HepG2 (cell line): Measurements from ENCODE around the gene BRCA2. TPM values are rescaled to one million over a fixed set of nuclear protein-coding genes. Genes with fewer than 3 reads are reported as not detected.

Source experiments
- ATAC-seq: fragments of 200-7000 bp; cut with Tn5 transposase; 3 replicates; pipeline ENCODE4 v1.9.1; 2020; ENCODE audit warnings: mild to moderate bottlenecking, moderate library complexity
- BruUV-seq: library from RNA; stranded (reverse); fragments of 400-500 nt; replicated peaks from 2 replicates; lab custom pipeline; 2021; lab: Mats Ljungman, UMichigan
- CTCF ChIA-PET: fragments of 300-600 bp; formaldehyde crosslinking; extraction: SDS; loops from one replicate; lab custom pipeline; 2021; ENCODE audit warnings: low total read pairs, inconsistent platforms, low intra/inter-chr PET ratio; lab: Yijun Ruan, JAX
- POLR2A ChIA-PET: fragments of 350-600 bp; sonication (Branson Sonifier 250); formaldehyde crosslinking; loops from one replicate; lab custom pipeline; 2020; ENCODE audit warnings: antibody characterized with exemption, inconsistent platforms; lab: Yijun Ruan, JAX
- DNase-seq: peaks from one replicate; pipeline ENCODE4 v3.0.0-alpha.2; 2015; ENCODE audit warnings: low spot score
- FAIRE-seq: peaks from 3 replicates; lab custom pipeline; 2011; peaks lifted over from hg19 to GRCh38; lab: Jason Lieb, UNC
- H2AFZ ChIP-seq: one replicate; pipeline ENCODE4 v1.6.1; 2011; ENCODE audit warnings: low read length, inconsistent platforms
- H3K27ac ChIP-seq: fragments of 300-600 bp; 3 replicates; pipeline ENCODE4 v1.8.0; 2011; ENCODE audit warnings: mixed run types, mild to moderate bottlenecking, mixed read lengths, low read length, inconsistent platforms; ENCODE audit not compliant: insufficient read depth; ENCODE audit errors: extremely low read length
- H3K27me3 ChIP-seq, 2 experiments: fragments of 200-600 bp in 1 of 2; 2 replicates in 1 of 2; 3 replicates in 1 of 2; pipeline versions ENCODE4 v1.6.0 to v1.8.0; 2011; ENCODE audit warnings: low read length in 2 of 2, mild to moderate bottlenecking in 2 of 2, moderate library complexity in 2 of 2, inconsistent platforms in 1 of 2; ENCODE audit not compliant: insufficient read depth in 2 of 2, control insufficient read depth in 1 of 2
- H3K36me3 ChIP-seq, 2 experiments: fragments of 200-600 bp in 1 of 2; replicated peaks in 1 of 2; 2 replicates in 1 of 2; 3 replicates in 1 of 2; pipeline versions ENCODE4 v1.5.1 to v1.8.0; 2011; ENCODE audit warnings: low read length in 2 of 2, inconsistent platforms in 1 of 2; ENCODE audit not compliant: insufficient read depth in 2 of 2, control insufficient read depth in 1 of 2
- H3K4me1 ChIP-seq: 2 replicates; pipeline ENCODE4 v1.5.1; 2012; ENCODE audit warnings: low read length, inconsistent platforms; ENCODE audit not compliant: insufficient read depth
- H3K4me2 ChIP-seq: 2 replicates; pipeline ENCODE4 v1.6.0; 2011; ENCODE audit warnings: low read depth, low read length, inconsistent platforms
- H3K4me3 ChIP-seq, 3 experiments: fragments of 200-600 bp in 1 of 3; sonication (generic), shearing (Covaris generic) in 1 of 3; replicated peaks in 1 of 3; 2 replicates each; pipeline ENCODE4 v1.5.1; 2011 to 2016; ENCODE audit warnings: low read length in 3 of 3, inconsistent platforms in 2 of 3, low read depth in 2 of 3, mild to moderate bottlenecking in 2 of 3, control low read depth in 1 of 3, mixed read lengths in 1 of 3; ENCODE audit not compliant: insufficient read depth in 1 of 3
- H3K79me2 ChIP-seq: one replicate; pipeline ENCODE4 v1.6.1; 2011; ENCODE audit warnings: low read length, inconsistent platforms; ENCODE audit not compliant: insufficient read depth
- H3K9ac ChIP-seq: 2 replicates; pipeline ENCODE4 v1.6.0; 2011; ENCODE audit warnings: mild to moderate bottlenecking, low read depth, low read length, inconsistent platforms; ENCODE audit not compliant: insufficient read depth
- H3K9me3 ChIP-seq: 2 replicates; pipeline ENCODE4 v1.5.1; 2012; ENCODE audit warnings: mild to moderate bottlenecking, low read length
- H4K20me1 ChIP-seq: 2 replicates; pipeline ENCODE4 v1.6.0; 2011; ENCODE audit warnings: inconsistent platforms, mild to moderate bottlenecking, low read length, moderate library complexity; ENCODE audit not compliant: insufficient read depth
- NFE2L2 ChIP-seq: fragments of 150-350 bp; IDR thresholded peaks from 2 replicates; pipeline ENCODE4 v1.6.1; 2014; ENCODE audit warnings: low read length
- RFX1 ChIP-seq: fragments of 450-650 bp; IDR thresholded peaks from 2 replicates; pipeline ENCODE4 v1.6.1; 2017
- ZFP36 ChIP-seq: fragments of 150-350 bp; IDR thresholded peaks from 2 replicates; pipeline ENCODE4 v1.6.1; 2018; ENCODE audit warnings: borderline replicate concordance, low read length, low read depth; ENCODE audit not compliant: partially characterized antibody
- ZNF12 ChIP-seq: sonication (generic); formaldehyde crosslinking; IDR thresholded peaks from 2 replicates; pipeline ENCODE4 v1.5.0; 2020; ENCODE audit warnings: missing genetic modification reagents
- ZNF569 ChIP-seq: sonication (generic); formaldehyde crosslinking; IDR thresholded peaks from 2 replicates; pipeline ENCODE4 v1.5.0; 2020; ENCODE audit warnings: mild to moderate bottlenecking, missing genetic modification reagents, moderate library complexity, borderline replicate concordance
- WGBS: methylation state at CpG from one replicate; pipeline ENCODE4 v1.1.6; 2017; ENCODE audit warnings: low lambda C conversion rate; 5-methylcytosine and 5-hydroxymethylcytosine counted together
- in situ Hi-C: cut with HindIII; loops from 2 replicates; pipeline ENCODE4 v1.10.0; 2017; ENCODE audit warnings: low pct_unique_long_range_greater_than_20kb; ENCODE audit not compliant: extremely low pct_ligation_motif_present
- intact Hi-C: fragments of 100-400 bp; cut with micrococcal nuclease; formaldehyde crosslinking; loops from one replicate; pipeline ENCODE4 v1.10.0; 2022; ENCODE audit not compliant: unreplicated experiment
- polyA plus RNA-seq, 8 experiments: library from polyadenylated mRNA; depleted of rRNA in 3 of 8; stranded (reverse) in 7 of 8; unstranded in 1 of 8; fragments of >200 nt; fragmentation: Illumina TruSeq in 4 of 8; extraction: Trizol in 4 of 8; gene quantifications; 2 replicates each; pipeline versions ENCODE4 v1.2.1 to v1.2.3, GENCODE V29; 2011 to 2016; ENCODE audit warnings: low read depth in 4 of 8, missing spikeins in 1 of 8, mixed read lengths in 1 of 8; ENCODE audit not compliant: insufficient read depth in 1 of 8
- total RNA-seq, 5 experiments: library from RNA; depleted of rRNA; stranded (reverse); fragments of >200 nt; fragmentation: Illumina TruSeq; extraction: Trizol; gene quantifications; 2 replicates each; pipeline ENCODE4 v1.2.3, GENCODE V29; 2016; ENCODE audit warnings: low read depth in 1 of 5

The BRCA2 gene
- total and polyA plus RNA-seq, 2 of the 13 experiments (the other 11 are each of a cell fraction or from before 2014, with no cell fraction given), result 3.1 to 24.6 TPM

DNA sequence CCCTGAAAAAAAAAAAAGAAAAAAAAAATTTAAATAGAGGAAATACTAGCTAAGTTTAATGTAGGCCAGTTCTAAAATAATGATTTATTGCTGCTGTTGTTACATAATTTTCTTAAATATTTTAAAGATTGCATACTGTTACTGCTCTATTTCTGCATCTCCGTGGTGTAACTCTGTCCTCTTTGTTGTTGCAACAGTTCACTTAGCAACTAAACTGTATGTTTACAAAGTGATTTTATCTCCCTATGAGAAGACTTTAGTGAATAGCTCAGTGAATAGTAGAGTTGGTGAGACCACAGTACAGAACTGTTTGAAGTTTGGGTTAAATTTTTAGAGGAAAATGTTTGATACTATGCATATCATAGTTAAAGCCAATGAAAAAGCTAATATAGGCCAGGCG lies 19.4 kb downstream of the BRCA2 start:
- POLR2A ChIA-PET, result interaction anchor here (2.6 kb wide), 1 partner anchor 19 kb away, joined by 7 read pairs; the partner anchor contains the start of genes BRCA2 and ZAR1L
- DNase-seq, result peak; percentile 7
- no peak for FAIRE-seq
- H3K79me2 ChIP-seq, result no peaks in the 10 kb centered on the region
- TF ChIP-seq ZNF12 (CRISPR knock-in tag) (0 out of 2 replicates have a peak, but pooled peaks have one; percentile 16), RFX1 (0 out of 2 replicates have a peak, but pooled peaks have one; percentile 19), ZFP36 (no peak)
- TF ChIP-seq, all 625 proteins: peak for 2
- Histone ChIP-seq H3K4me3 (no peak overlapping the region), H3K27me3 (no peaks in the 10 kb centered on the region), H3K4me1 (0 out of 2 replicates have a peak, but pooled peaks cover 5% of the 10 kb centered on the region), H2AFZ (no peak overlapping the region), H3K27ac (peak overlapping the region; percentile 17), H3K36me3 (peaks cover 6 to 57% of the 10 kb centered on the region in 2 experiments), H4K20me1 (no peaks in the 10 kb centered on the region), H3K9ac (no peak overlapping the region), H3K9me3 (no peaks in the 10 kb centered on the region), H3K4me2 (no peak overlapping the region)
- intact Hi-C loops, result no loop called here
- CTCF ChIA-PET, result no interaction called here
- in situ Hi-C loops, result no loop called here
- BruUV-seq, result no TSS peak
- WGBS, result 83% methylated on average over 2 of the region's 2 CpGs
- ATAC-seq, result peak; percentile 57; the same call in 2 of the 3 replicates

DNA sequence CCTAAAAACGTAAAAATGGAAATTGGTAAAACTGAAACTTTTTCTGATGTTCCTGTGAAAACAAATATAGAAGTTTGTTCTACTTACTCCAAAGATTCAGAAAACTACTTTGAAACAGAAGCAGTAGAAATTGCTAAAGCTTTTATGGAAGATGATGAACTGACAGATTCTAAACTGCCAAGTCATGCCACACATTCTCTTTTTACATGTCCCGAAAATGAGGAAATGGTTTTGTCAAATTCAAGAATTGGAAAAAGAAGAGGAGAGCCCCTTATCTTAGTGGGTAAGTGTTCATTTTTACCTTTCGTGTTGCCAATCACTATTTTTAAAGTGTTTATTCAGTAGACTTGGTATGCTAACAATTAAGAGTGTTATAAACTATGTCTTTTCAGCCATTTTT lies 25.6 kb downstream of the BRCA2 start:
- Histone ChIP-seq H3K79me2 (no peaks in the 10 kb centered on the region), H2AFZ (no peak overlapping the region), H3K4me1 (no peaks in the 10 kb centered on the region), H4K20me1 (no peaks in the 10 kb centered on the region), H3K27me3 (no peaks in the 10 kb centered on the region), H3K4me2 (no peak overlapping the region), H3K9me3 (no peaks in the 10 kb centered on the region), H3K27ac (no peak overlapping the region), H3K4me3 (no peak overlapping the region), H3K9ac (no peak overlapping the region), H3K36me3 (peaks cover 2 to 13% of the 10 kb centered on the region in 2 experiments)
- intact Hi-C loops (no loop called here), in situ Hi-C loops (no loop called here)
- ATAC-seq, result no peak
- no peak for DNase-seq
- no TSS peak for BruUV-seq
- WGBS, result 98% methylated on average over 3 of the region's 3 CpGs
- TF ChIP-seq ZNF569, result no peak
- peak; percentile 35; the same call in 1 of the 2 replicates for TF ChIP-seq NFE2L2
- FAIRE-seq, result no peak
- CTCF ChIA-PET, result no interaction called here
- POLR2A ChIA-PET, result no interaction called here
